Measurements from ENCODE around the gene CELF4.

Gene CELF4

GRCh38 chr18:37428288-37428974 is 137.2 kb downstream of the CELF4 start:
- no peak for FAIRE-seq
- DNase-seq (ENCODE audit: insufficient read length, low spot score) = no peak

GRCh38 chr18:37426586-37426985 is 139.0 kb downstream of the CELF4 start:
- FAIRE-seq = no peak

GRCh38 chr18:37425222-37425621 is 140.4 kb downstream of the CELF4 start:
- DNase-seq (ENCODE audit: insufficient read length, low spot score) (no peak), FAIRE-seq (no peak)

More at GRCh38 chr18:37426586-37426985, 139.0 kb downstream of the CELF4 start:
- DNase-seq (ENCODE audit: insufficient read length, low spot score) = no peak

- FAIRE-seq (no peak), DNase-seq (ENCODE audit: insufficient read length, low spot score) (no peak)
Measured at GRCh38 chr18:37424507-37424906, 141.1 kb downstream of the CELF4 start.

GRCh38 chr18:37422596-37422995 is 143.0 kb downstream of the CELF4 start:
- no peak for FAIRE-seq
- no peak for DNase-seq (ENCODE audit: insufficient read length, low spot score)

- FAIRE-seq (no peak), DNase-seq (ENCODE audit: insufficient read length, low spot score) (no peak)
Measured at GRCh38 chr18:37422116-37422515, 143.5 kb downstream of the CELF4 start.

GRCh38 chr18:37421341-37422077 is 144.1 kb downstream of the CELF4 start:
- no peak for DNase-seq (ENCODE audit: insufficient read length, low spot score)
- FAIRE-seq = no peak

GRCh38 chr18:37420315-37420880 is 145.2 kb downstream of the CELF4 start:
- DNase-seq (ENCODE audit: insufficient read length, low spot score) (no peak), FAIRE-seq (no peak)

GRCh38 chr18:37419866-37420265 is 145.7 kb downstream of the CELF4 start:
- DNase-seq (ENCODE audit: insufficient read length, low spot score) (no peak), FAIRE-seq (no peak)

GRCh38 chr18:37419315-37419714 is 146.3 kb downstream of the CELF4 start:
- peak; percentile 24 for DNase-seq (ENCODE audit: insufficient read length, low spot score)

GRCh38 chr18:37414816-37415215 is 150.8 kb downstream of the CELF4 start:
- DNase-seq (ENCODE audit: insufficient read length, low spot score) (no peak), FAIRE-seq (no peak)

More at GRCh38 chr18:37419315-37419714, 146.3 kb downstream of the CELF4 start:
- no peak for FAIRE-seq

GRCh38 chr18:37412829-37413228 is 152.8 kb downstream of the CELF4 start:
- DNase-seq (ENCODE audit: insufficient read length, low spot score) = no peak
- no peak for FAIRE-seq

GRCh38 chr18:37412333-37412732 is 153.3 kb downstream of the CELF4 start:
- DNase-seq (ENCODE audit: insufficient read length, low spot score) (no peak), FAIRE-seq (no peak)

GRCh38 chr18:37409878-37410277 is 155.7 kb downstream of the CELF4 start:
- DNase-seq (ENCODE audit: insufficient read length, low spot score) (no peak), FAIRE-seq (no peak)

- FAIRE-seq = no peak
- DNase-seq (ENCODE audit: insufficient read length, low spot score) = no peak
Measured at GRCh38 chr18:37408676-37409265, 156.8 kb downstream of the CELF4 start.

- DNase-seq (ENCODE audit: insufficient read length, low spot score) = no peak
- no peak for FAIRE-seq
Measured at GRCh38 chr18:37407571-37407970, 158.0 kb downstream of the CELF4 start.

- DNase-seq (ENCODE audit: insufficient read length, low spot score) = no peak
- FAIRE-seq = no peak
Measured at GRCh38 chr18:37405772-37406171, 159.8 kb downstream of the CELF4 start.

GRCh38 chr18:37405229-37405628 is 160.4 kb downstream of the CELF4 start:
- FAIRE-seq (no peak), DNase-seq (ENCODE audit: insufficient read length, low spot score) (no peak)

- DNase-seq (ENCODE audit: insufficient read length, low spot score) (no peak), FAIRE-seq (no peak)
Measured at GRCh38 chr18:37403788-37404187, 161.8 kb downstream of the CELF4 start.

GRCh38 chr18:37403100-37403781 is 162.4 kb downstream of the CELF4 start:
- DNase-seq (ENCODE audit: insufficient read length, low spot score) = peak; percentile 71
- no peak for FAIRE-seq

GRCh38 chr18:37402735-37403099 is 162.9 kb downstream of the CELF4 start:
- no peak for FAIRE-seq
- no peak for DNase-seq (ENCODE audit: insufficient read length, low spot score)
